Parathyroid adenoma (tissue), 2 donors: ENCODE data around the gene IQSEC3.

ENCODE experiments used
- H2AFZ ChIP-seq: fragments of 300-600 bp; sonication (generic); one replicate; pipeline ENCODE4 v1.7.0; 2017; ENCODE audit warnings: antibody characterized with exemption, mild to moderate bottlenecking
- H3K27ac ChIP-seq: fragments of 300-600 bp; sonication (generic); one replicate; pipeline ENCODE4 v1.7.0; 2017
- H3K27me3 ChIP-seq: fragments of 300-600 bp; sonication (generic); one replicate; pipeline ENCODE4 v1.7.0; 2017; ENCODE audit warnings: low read length; ENCODE audit not compliant: control insufficient read depth, insufficient read depth
- H3K36me3 ChIP-seq: fragments of 300-600 bp; sonication (generic); one replicate; pipeline ENCODE4 v1.7.0; 2017; ENCODE audit warnings: low read length; ENCODE audit not compliant: control insufficient read depth, insufficient read depth
- H3K4me1 ChIP-seq: fragments of 300-600 bp; sonication (generic); one replicate; pipeline ENCODE4 v1.7.0; 2017; ENCODE audit warnings: control low read depth
- H3K4me2 ChIP-seq: fragments of 300-600 bp; sonication (generic); one replicate; pipeline ENCODE4 v1.7.0; 2017; ENCODE audit warnings: low read length
- H3K4me3 ChIP-seq: fragments of 300-600 bp; sonication (generic); one replicate; pipeline ENCODE4 v1.7.0; 2017; ENCODE audit warnings: low read depth, low read length
- H3K79me2 ChIP-seq: fragments of 300-600 bp; sonication (generic); one replicate; pipeline ENCODE4 v1.7.0; 2017; ENCODE audit warnings: control low read depth
- H3K9ac ChIP-seq: fragments of 300-600 bp; sonication (generic); one replicate; pipeline ENCODE4 v1.7.0; 2017; ENCODE audit warnings: mild to moderate bottlenecking
- H3K9me3 ChIP-seq: fragments of 300-600 bp; sonication (generic); one replicate; pipeline ENCODE4 v1.7.0; 2017; ENCODE audit warnings: low read length; ENCODE audit not compliant: control insufficient read depth
- CTCF ChIP-seq: fragments of 300-600 bp; sonication (generic); IDR thresholded peaks from one replicate; pipeline ENCODE4 v1.7.0; 2017; ENCODE audit warnings: antibody characterized with exemption, mild to moderate bottlenecking
- donor health status: primary hyperparathyroidism.

The IQSEC3 gene

GRCh38 chr12:96543-96942 is 30.0 kb downstream of the IQSEC3 start:
- H2AFZ ChIP-seq = no peak overlapping the region
- H3K4me3 ChIP-seq = no peak overlapping the region
- H3K9me3 ChIP-seq = no peaks in the 10 kb centered on the region
- H3K79me2 ChIP-seq = peaks cover 11% of the 10 kb centered on the region
- no peaks in the 10 kb centered on the region for H3K36me3 ChIP-seq
- no peak overlapping the region for H3K4me2 ChIP-seq
- H3K27ac ChIP-seq = no peak overlapping the region
- H3K9ac ChIP-seq = no peak overlapping the region
- no peak for TF ChIP-seq CTCF
- H3K27me3 ChIP-seq = no peaks in the 10 kb centered on the region
- peaks cover 14% of the 10 kb centered on the region for H3K4me1 ChIP-seq

GRCh38 chr12:98924-99352 is 32.4 kb downstream of the IQSEC3 start:
- Histone ChIP-seq H3K79me2 (peaks cover 2% of the 10 kb centered on the region), H3K4me1 (peaks cover 8% of the 10 kb centered on the region), H3K9ac (no peak overlapping the region), H3K36me3 (no peaks in the 10 kb centered on the region), H3K4me2 (peak overlapping the region; percentile 13), H2AFZ (peak overlapping the region; percentile 61), H3K27me3 (no peaks in the 10 kb centered on the region), H3K9me3 (no peaks in the 10 kb centered on the region), H3K27ac (peak overlapping the region; percentile 47), H3K4me3 (no peak overlapping the region)
- no peak for TF ChIP-seq CTCF

- Histone ChIP-seq H3K4me1 (peaks cover 8% of the 10 kb centered on the region), H3K36me3 (no peaks in the 10 kb centered on the region), H3K27me3 (no peaks in the 10 kb centered on the region), H3K27ac (peak overlapping the region; percentile 47), H3K9me3 (no peaks in the 10 kb centered on the region), H3K4me3 (no peak overlapping the region), H2AFZ (peak overlapping the region; percentile 61), H3K79me2 (no peaks in the 10 kb centered on the region), H3K4me2 (peak overlapping the region; percentile 13), H3K9ac (no peak overlapping the region)
- no peak for TF ChIP-seq CTCF
These were observed 33.0 kb downstream of the IQSEC3 start for GRCh38 chr12:99605-100004.

GRCh38 chr12:101969-102878 is 35.7 kb downstream of the IQSEC3 start:
- TF ChIP-seq CTCF = no peak
- Histone ChIP-seq H3K4me1 (peaks cover 8% of the 10 kb centered on the region), H3K27me3 (no peaks in the 10 kb centered on the region)

GRCh38 chr12:102879-103168 is 36.3 kb downstream of the IQSEC3 start:
- H3K4me2 ChIP-seq = no peak overlapping the region
- no peaks in the 10 kb centered on the region for H3K27me3 ChIP-seq
- peaks cover 10% of the 10 kb centered on the region for H3K4me1 ChIP-seq
- no peaks in the 10 kb centered on the region for H3K9me3 ChIP-seq
- H3K36me3 ChIP-seq = no peaks in the 10 kb centered on the region
- H3K27ac ChIP-seq = no peak overlapping the region
- TF ChIP-seq CTCF = no peak
- no peak overlapping the region for H3K9ac ChIP-seq
- no peak overlapping the region for H2AFZ ChIP-seq
- H3K79me2 ChIP-seq = no peaks in the 10 kb centered on the region
- no peak overlapping the region for H3K4me3 ChIP-seq

More at GRCh38 chr12:101969-102878, 35.7 kb downstream of the IQSEC3 start:
- Histone ChIP-seq H3K4me3 (no peak overlapping the region), H3K36me3 (no peaks in the 10 kb centered on the region), H3K27ac (no peak overlapping the region), H2AFZ (no peak overlapping the region), H3K9ac (no peak overlapping the region), H3K79me2 (no peaks in the 10 kb centered on the region), H3K9me3 (no peaks in the 10 kb centered on the region), H3K4me2 (no peak overlapping the region)
